Left ventricle myocardium superior (tissue), 1 donor: ENCODE measurements around the gene STK32C. TPM values are rescaled to one million over a fixed set of nuclear protein-coding genes. Genes with fewer than 3 reads are reported as not detected.
A peak's percentile ranks its signal among the peaks of the same experiment; 100 is the strongest.
"Not testable (repeated sequence)": the region's sequence is repeated elsewhere in the genome, so short reads cannot be mapped to it uniquely, and the experiment has no call there.

Source experiments
- ATAC-seq: fragments of 200-7000 bp; cut with Tn5 transposase; one replicate; pipeline ENCODE4 v1.9.1; 2020; ENCODE audit warnings: mild to moderate bottlenecking, moderate library complexity
- DNase-seq: peaks from one replicate; pipeline ENCODE4 v3.0.0-alpha.2; 2020
- intact Hi-C: fragments of 100-400 bp; cut with micrococcal nuclease; formaldehyde crosslinking; loops from one replicate; pipeline ENCODE4 v1.11.0; 2022
- total RNA-seq: library from RNA; stranded (reverse); fragmentation: NEBNext Ultra II Directional; extraction: Animal tissue kit (Norgen Biotek cat#: 25700); gene quantifications from one replicate; pipeline ENCODE4 v1.2.1, GENCODE V29; 2021
- donor health status: DM: no; HTN: yes; CAD: no; lungs with severe emphysema.

Gene STK32C
- total RNA-seq, 1 donor from 2014 or later, result 4.9 TPM

DNA sequence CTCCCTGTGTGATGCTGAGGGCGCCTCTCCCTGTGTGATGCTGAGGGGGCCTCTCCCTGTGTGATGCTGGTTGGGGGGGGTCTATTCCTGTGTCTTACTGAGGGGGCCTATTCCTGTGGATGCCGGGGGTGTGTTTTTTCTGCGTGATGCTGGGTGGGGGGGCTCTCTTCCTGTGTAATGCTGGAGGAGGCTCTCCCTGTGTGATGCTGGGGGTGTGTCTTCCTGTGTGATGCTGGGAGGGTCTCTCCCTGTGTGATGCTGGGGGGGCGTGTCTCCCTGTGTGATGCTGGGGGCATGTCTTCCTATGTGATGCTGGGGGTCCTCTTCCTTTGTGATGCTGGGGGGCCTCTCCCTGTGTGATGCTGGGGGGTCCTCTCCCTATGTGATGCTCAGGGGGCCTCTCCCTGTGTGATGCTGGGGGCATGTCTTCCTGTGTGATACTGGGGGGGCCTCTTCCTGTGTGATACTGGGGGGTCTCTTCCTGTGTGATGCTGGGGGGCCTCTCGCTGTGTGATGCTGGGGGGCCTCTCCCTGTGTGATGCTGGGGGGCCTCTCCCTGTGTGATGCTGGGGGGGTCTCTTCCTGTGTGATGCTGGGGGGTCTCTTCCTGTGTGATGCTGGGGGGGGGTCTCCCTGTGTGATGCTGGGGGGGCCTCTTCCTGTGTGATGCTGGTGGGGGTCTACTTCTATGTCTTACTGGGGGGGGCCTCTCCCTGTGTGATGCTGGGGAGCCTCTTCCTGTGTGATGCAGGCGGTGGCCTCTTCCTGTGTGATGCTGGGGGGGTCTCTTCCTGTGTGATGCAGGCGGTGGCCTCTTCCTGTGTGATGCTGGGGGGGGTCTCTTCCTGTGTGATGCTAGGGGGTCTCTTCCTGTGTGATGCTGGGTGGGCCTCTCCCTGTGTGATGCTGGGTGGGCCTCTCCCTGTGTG lies 148.2 kb downstream of the STK32C start:
- intact Hi-C loops, ATAC-seq: not testable (repeated sequence)
- peak; percentile 12 for DNase-seq

GRCh38 chr10:132158823-132159222 lies 148.9 kb downstream of the STK32C start:
- ATAC-seq (no peak), DNase-seq (peak; percentile 3)
- intact Hi-C loops, result no loop called here

DNA sequence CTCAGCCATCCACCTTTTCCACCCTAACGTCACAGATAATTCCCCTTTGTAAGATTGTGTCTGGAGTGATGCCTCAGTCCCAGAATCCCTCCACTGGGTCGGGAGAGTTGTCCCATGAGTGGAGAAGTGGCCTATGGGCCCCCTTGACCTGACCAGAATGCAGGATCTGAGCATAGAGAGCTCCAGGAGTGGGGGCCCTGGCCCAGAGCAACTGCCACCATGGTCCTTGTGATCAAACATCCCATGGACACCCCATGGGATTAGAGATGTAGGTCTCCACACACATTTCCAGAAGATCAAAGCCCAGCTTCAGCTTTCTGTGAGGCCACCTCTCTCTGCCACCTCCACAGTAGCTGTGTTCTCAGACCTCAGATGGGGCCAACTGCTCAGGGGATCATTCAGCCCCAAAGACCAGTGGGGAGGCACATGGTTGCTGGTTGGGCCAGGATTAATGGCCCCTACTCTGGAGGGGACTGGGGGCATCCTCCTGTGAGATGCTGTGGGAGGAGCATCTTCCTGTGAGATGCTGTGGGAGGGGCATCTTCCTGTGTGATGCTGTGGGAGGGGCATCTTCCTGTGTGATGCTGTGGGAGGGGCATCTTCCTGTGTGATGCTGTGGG lies 149.5 kb downstream of the STK32C start:
- no peak for ATAC-seq

More for the DNA sequence above, 149.5 kb downstream of the STK32C start:
- DNase-seq, result peak; percentile 2
- intact Hi-C loops, result no loop called here

Other genes with a start within 250 kb of the STK32C start
- gene JAKMIP3, start 242.0 kb downstream of the STK32C start, total RNA-seq, result 2.0 TPM
- 45.2 TPM for gene DPYSL4, start 121.0 kb downstream of the STK32C start, total RNA-seq
- 3.2 TPM for gene LRRC27, start 24.2 kb upstream of the STK32C start, total RNA-seq
- 19.9 TPM for gene PWWP2B, start 89.2 kb upstream of the STK32C start, total RNA-seq
- 108 TPM for gene INPP5A, start 229.8 kb upstream of the STK32C start, total RNA-seq